HCT116 (cell line): ENCODE results near the gene SCPEP1. TPM values are rescaled to one million over a fixed set of nuclear protein-coding genes. Genes with fewer than 3 reads are reported as not detected.

ENCODE experiments used
- ATAC-seq: fragments of 200-7000 bp; cut with Tn5 transposase; 2 replicates; pipeline ENCODE4 v1.9.1; 2020; ENCODE audit warnings: mild to moderate bottlenecking, moderate library complexity
- BruUV-seq: library from RNA; stranded (reverse); fragments of 400-500 nt; replicated peaks from 2 replicates; lab custom pipeline; 2021; lab: Mats Ljungman, UMichigan
- CTCF ChIA-PET: fragments of 300-600 bp; sonication (Branson Sonifier 250); formaldehyde crosslinking; loops from one replicate; lab custom pipeline; 2021; ENCODE audit warnings: antibody characterized with exemption; lab: Charles Lee
- POLR2A ChIA-PET: fragments of 300-600, 350-600 bp; sonication (Branson Sonifier 250); formaldehyde crosslinking; loops from one replicate; lab custom pipeline; 2021; ENCODE audit warnings: antibody characterized with exemption; lab: Charles Lee
- RAD21 ChIA-PET, 2 experiments: fragments of 300-600 bp; sonication (Branson Sonifier 250); formaldehyde crosslinking; loops; one replicate each; lab custom pipeline; 2023; ENCODE audit warnings: low total read pairs in 2 of 2; ENCODE audit not compliant: uncharacterized antibody in 2 of 2, unreplicated experiment in 2 of 2, low non-redundant PET in 1 of 2; lab: Charles Lee
- DNase-seq: peaks from one replicate; pipeline ENCODE4 v3.0.0-alpha.2; 2010; ENCODE audit warnings: low read depth, low spot score
- H2AFZ ChIP-seq: fragments of 200-600 bp; shearing (Covaris generic), sonication (generic); 2 replicates; pipeline ENCODE4 v1.6.1; 2017; ENCODE audit warnings: low read depth, mixed run types, mixed read lengths, antibody characterized with exemption, low read length; ENCODE audit not compliant: poor library complexity, severe bottlenecking
- H3K27ac ChIP-seq: 2 replicates; pipeline ENCODE4 v1.5.1; 2012; ENCODE audit warnings: low read depth, low read length
- H3K27me3 ChIP-seq: fragments of 200-600 bp; sonication (generic); 2 replicates; pipeline ENCODE4 v1.6.1; 2016; ENCODE audit warnings: mixed run types, low read length, mixed read lengths; ENCODE audit not compliant: insufficient read depth
- H3K36me3 ChIP-seq, 2 experiments: fragments of 200-500 bp in 1 of 2; fragments of 200-600 bp in 1 of 2; sonication (Bioruptor generic) in 1 of 2; sonication (generic) in 1 of 2; 2 replicates each; pipeline versions ENCODE4 v1.5.1 to v1.6.1; 2014 to 2016; ENCODE audit warnings: low read length in 2 of 2, inconsistent platforms in 1 of 2, mixed read lengths in 1 of 2, mixed run types in 1 of 2; ENCODE audit not compliant: insufficient read depth in 2 of 2, control insufficient read depth in 1 of 2
- H3K4me1 ChIP-seq, 2 experiments: fragments of 200-600 bp in 1 of 2; sonication (generic) in 1 of 2; 2 replicates each; pipeline versions ENCODE4 v1.5.1 to v1.6.1; 2012 to 2017; ENCODE audit warnings: low read length in 2 of 2, inconsistent platforms in 1 of 2, mild to moderate bottlenecking in 1 of 2, mixed read lengths in 1 of 2, mixed run types in 1 of 2, moderate library complexity in 1 of 2; ENCODE audit not compliant: insufficient read depth in 2 of 2, control insufficient read depth in 1 of 2
- H3K4me2 ChIP-seq: fragments of 200-600 bp; sonication (generic); 2 replicates; pipeline ENCODE4 v1.6.1; 2017; ENCODE audit warnings: mixed run types, low read length, mixed read lengths
- H3K4me3 ChIP-seq, 2 experiments: fragments of 200-600 bp in 1 of 2; sonication (generic) in 1 of 2; replicated peaks in 1 of 2; 2 replicates each; pipeline ENCODE4 v1.5.1; 2011 to 2016; ENCODE audit warnings: low read length in 2 of 2, control low read depth in 1 of 2, low read depth in 1 of 2, mild to moderate bottlenecking in 1 of 2, mixed read lengths in 1 of 2, mixed run types in 1 of 2
- H3K79me2 ChIP-seq: fragments of 200-600 bp; sonication (generic); 2 replicates; pipeline ENCODE4 v1.6.1; 2017; ENCODE audit warnings: mild to moderate bottlenecking, mixed run types, low read length, moderate library complexity, mixed read lengths; ENCODE audit not compliant: insufficient read depth
- H3K9ac ChIP-seq: fragments of 200-600 bp; sonication (generic); 2 replicates; pipeline ENCODE4 v1.6.1; 2016; ENCODE audit warnings: low read length, mixed read lengths
- H3K9me2 ChIP-seq: fragments of 200-600 bp; sonication (generic), shearing (Covaris generic); 2 replicates; pipeline ENCODE4 v1.6.1; 2017; ENCODE audit warnings: mixed run types, mild to moderate bottlenecking, moderate library complexity; ENCODE audit not compliant: insufficient read depth
- H3K9me3 ChIP-seq, 2 experiments: fragments of 200-500 bp in 1 of 2; fragments of 200-600 bp in 1 of 2; sonication (Bioruptor generic) in 1 of 2; sonication (generic) in 1 of 2; 2 replicates each; pipeline ENCODE4 v1.6.1; 2014 to 2017; ENCODE audit warnings: low read length in 2 of 2, mixed read lengths in 2 of 2, inconsistent platforms in 1 of 2, low read depth in 1 of 2, mild to moderate bottlenecking in 1 of 2, mixed run types in 1 of 2, moderate library complexity in 1 of 2; ENCODE audit not compliant: control insufficient read depth in 1 of 2, insufficient read depth in 1 of 2
- H4K20me1 ChIP-seq: fragments of 200-600 bp; sonication (generic), shearing (Covaris generic); 2 replicates; pipeline ENCODE4 v1.6.1; 2017; ENCODE audit warnings: mixed run types, mild to moderate bottlenecking, moderate library complexity; ENCODE audit not compliant: insufficient read depth
- CBX3 ChIP-seq: IDR thresholded peaks from 2 replicates; pipeline ENCODE4 v1.6.1; 2012; ENCODE audit warnings: low read depth
- CEBPB ChIP-seq: IDR thresholded peaks from 2 replicates; pipeline ENCODE4 v1.6.1; 2012; ENCODE audit warnings: low read depth
- EGR1 ChIP-seq: IDR thresholded peaks from 2 replicates; pipeline ENCODE4 v1.6.1; 2012; ENCODE audit warnings: low read depth
- EZH2 ChIP-seq: fragments of 200-600 bp; sonication (generic); IDR thresholded peaks from 2 replicates; pipeline ENCODE4 v1.6.1; 2017; ENCODE audit warnings: antibody characterized with exemption, mixed run types
- EZH2phosphoT487 ChIP-seq: fragments of 200-600 bp; IDR thresholded peaks from 2 replicates; pipeline ENCODE4 v1.6.1; 2018; ENCODE audit warnings: antibody characterized with exemption, borderline replicate concordance
- JUND ChIP-seq: IDR thresholded peaks from 2 replicates; pipeline ENCODE4 v1.6.1; 2012
- POLR2AphosphoS5 ChIP-seq: IDR thresholded peaks from 2 replicates; pipeline ENCODE4 v1.6.1; 2011; ENCODE audit warnings: mild to moderate bottlenecking, low read depth, low read length, moderate library complexity
- SP1 ChIP-seq: IDR thresholded peaks from 2 replicates; pipeline ENCODE4 v1.6.1; 2012; ENCODE audit warnings: low read depth
- TCF7L2 ChIP-seq: IDR thresholded peaks from 2 replicates; pipeline ENCODE4 v1.7.0; 2011; ENCODE audit warnings: borderline replicate concordance, inconsistent platforms; ENCODE audit not compliant: insufficient read depth, insufficient read length; ENCODE audit errors: extremely low read depth
- YY1 ChIP-seq: IDR thresholded peaks from 2 replicates; pipeline ENCODE4 v1.6.1; 2011; ENCODE audit warnings: low read length, low read depth, moderate library complexity, mild to moderate bottlenecking; ENCODE audit not compliant: insufficient replicate concordance; ENCODE audit errors: extremely low read depth
- intact Hi-C: fragments of 100-400 bp; cut with micrococcal nuclease; formaldehyde crosslinking; loops from 2 replicates; pipeline ENCODE4 v1.10.0; 2022
- total RNA-seq: library from RNA; stranded (reverse); gene quantifications from one replicate; pipeline ENCODE4 v1.2.1, GENCODE V29; 2021; ENCODE audit not compliant: unreplicated experiment
- TF ChIP-seq, protein P1 (sequence below): IDR thresholded peaks from 2 replicates; pipeline ENCODE4 v1.6.1; 2012

The SCPEP1 gene
- total RNA-seq, 1 experiment from 2014 or later, result 28.3 TPM

DNA sequence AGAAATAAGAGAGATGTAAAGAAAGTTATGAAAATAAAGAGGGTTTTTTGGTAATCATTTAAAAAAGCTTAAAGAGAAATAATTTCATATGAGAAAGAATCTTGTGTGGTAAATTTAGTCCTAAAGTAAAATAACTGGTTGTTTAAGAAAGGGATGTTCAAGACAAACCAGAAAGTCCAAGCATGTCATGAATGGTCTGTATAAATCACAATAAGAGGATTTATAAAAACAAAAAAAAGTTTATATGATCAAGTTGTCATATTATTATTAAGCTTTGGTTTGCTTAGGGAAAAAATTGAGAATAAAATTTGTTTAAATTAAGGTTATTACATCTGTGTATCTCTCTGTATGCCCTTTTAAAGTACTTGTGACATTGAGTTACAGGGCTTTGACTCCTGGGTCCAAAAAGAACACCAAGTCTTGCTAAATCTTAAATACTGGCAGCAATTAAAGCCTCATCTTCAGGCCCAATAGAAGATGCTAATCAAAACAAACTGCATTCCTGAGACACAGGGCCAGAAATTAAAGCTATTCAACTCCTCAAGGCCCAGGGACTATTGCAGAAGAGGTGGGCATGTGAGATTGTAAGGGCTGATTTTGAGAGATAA lies 48.5 kb upstream of the SCPEP1 start:
- ATAC-seq (no peak), DNase-seq (peak; percentile 39)
- intact Hi-C loops, result no loop called here
- Histone ChIP-seq H4K20me1 (no peaks in the 10 kb centered on the region), H3K27ac (no peak overlapping the region), H3K27me3 (no peaks in the 10 kb centered on the region), H2AFZ (no peak overlapping the region), H3K36me3 (peaks cover 7% of the 10 kb centered on the region in 2 experiments; a peak in 3 of 4 replicates), H3K4me3 (no peak overlapping the region), H3K4me2 (no peak overlapping the region), H3K9me2 (no peaks in the 10 kb centered on the region), H3K79me2 (no peaks in the 10 kb centered on the region), H3K4me1 (no peaks in the 10 kb centered on the region), H3K9me3 (peaks cover 10 to 26% of the 10 kb centered on the region in 2 experiments; a peak in 2 of 4 replicates), H3K9ac (no peak overlapping the region)
- no peak for TF ChIP-seq EZH2
- no peak for TF ChIP-seq POLR2AphosphoS5
- TF ChIP-seq CBX3, result peak; percentile 49; the same call in 1 of the 2 replicates
- TF ChIP-seq EGR1, result no peak
- no peak for TF ChIP-seq CEBPB
- TF ChIP-seq EZH2phosphoT487, result no peak
- TF ChIP-seq TCF7L2, result no peak
- TF ChIP-seq JUND, result no peak
- TF ChIP-seq, protein P1, sequence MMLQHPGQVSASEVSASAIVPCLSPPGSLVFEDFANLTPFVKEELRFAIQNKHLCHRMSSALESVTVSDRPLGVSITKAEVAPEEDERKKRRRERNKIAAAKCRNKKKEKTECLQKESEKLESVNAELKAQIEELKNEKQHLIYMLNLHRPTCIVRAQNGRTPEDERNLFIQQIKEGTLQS, result no peak
- POLR2A ChIA-PET, result interaction anchor here (2.4 kb wide), 1 partner anchor 16 kb away, joined by 9 read pairs; the partner anchor contains the start of gene TRIM25
- no TSS peak for BruUV-seq
- RAD21 ChIA-PET, result no interaction called here
- CTCF ChIA-PET, result no interaction called here

DNA sequence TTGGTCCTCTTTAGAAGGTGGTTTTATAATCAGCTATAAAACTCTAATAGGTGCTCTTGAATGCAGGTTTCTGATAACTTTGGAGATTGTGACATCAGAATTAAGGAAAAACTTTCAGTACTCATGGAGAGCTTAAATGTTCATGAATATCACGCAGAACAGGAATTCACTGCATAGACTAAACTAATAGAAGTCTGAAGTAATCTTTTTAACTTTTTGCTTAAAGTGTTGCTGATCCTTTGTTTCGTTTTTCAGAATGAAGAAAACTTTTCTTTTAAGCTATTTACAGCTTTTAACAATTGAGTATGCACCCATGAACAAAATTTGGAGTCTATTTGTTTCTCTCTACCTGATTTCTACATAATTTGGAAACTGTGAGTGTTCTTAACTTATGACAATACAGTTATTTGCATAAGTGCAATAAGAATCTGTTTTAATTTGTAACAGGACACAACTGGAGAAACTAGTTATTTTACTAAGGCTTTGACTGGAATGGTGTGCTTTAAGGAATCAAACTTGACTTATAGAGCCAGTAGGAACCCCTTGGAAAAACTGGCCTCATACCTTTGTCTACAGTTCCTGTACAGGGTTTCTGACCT lies 47.1 kb upstream of the SCPEP1 start:
- POLR2A ChIA-PET, result interaction anchor here (0.9 kb wide), 1 partner anchor 17 kb away, joined by 3 read pairs; the partner anchor contains the start of gene TRIM25
- RAD21 ChIA-PET, result no interaction called here
- DNase-seq (no peak), ATAC-seq (no peak)
- Histone ChIP-seq H2AFZ (no peak overlapping the region), H3K9me3 (peaks cover 10 to 26% of the 10 kb centered on the region in 2 experiments; a peak in 2 of 4 replicates), H3K27me3 (no peaks in the 10 kb centered on the region), H3K4me3 (no peak overlapping the region), H3K4me1 (no peaks in the 10 kb centered on the region), H3K36me3 (peaks cover 7 to 18% of the 10 kb centered on the region in 2 experiments; a peak in 3 of 4 replicates), H3K9me2 (no peaks in the 10 kb centered on the region), H3K79me2 (no peaks in the 10 kb centered on the region), H3K9ac (no peak overlapping the region), H3K27ac (no peak overlapping the region), H3K4me2 (no peak overlapping the region), H4K20me1 (no peaks in the 10 kb centered on the region)
- TF ChIP-seq YY1, result no peak
- TF ChIP-seq CBX3, result 0 out of 2 replicates have a peak, but pooled peaks have one; percentile 23
- TF ChIP-seq SP1, result 0 out of 2 replicates have a peak, but pooled peaks have one; percentile 4
- CTCF ChIA-PET, result no interaction called here
- no TSS peak for BruUV-seq
- intact Hi-C loops, result no loop called here
